SK-N-SH (cell line): Measurements from ENCODE around the gene RHPN2. TPM values are rescaled to one million over a fixed set of nuclear protein-coding genes. Genes with fewer than 3 reads are reported as not detected.
"Not testable (repeated sequence)": the region's sequence is repeated elsewhere in the genome, so short reads cannot be mapped to it uniquely, and the experiment has no call there.

Experiments
- CTCF ChIA-PET: fragments of 300-600, 350-600 bp; formaldehyde crosslinking; extraction: SDS; loops from one replicate; lab custom pipeline; 2021; lab: Yijun Ruan, JAX
- POLR2A ChIA-PET: fragments of 350-600 bp; sonication (Branson Sonifier 250); formaldehyde crosslinking; extraction: SDS; loops from one replicate; lab custom pipeline; 2020; ENCODE audit warnings: antibody characterized with exemption, inconsistent platforms; lab: Yijun Ruan, JAX
- DNase-seq: peaks from one replicate; pipeline ENCODE4 v3.0.0; 2012
- H2AFZ ChIP-seq: fragments of 200-600 bp; sonication (generic); 2 replicates; pipeline ENCODE4 v1.8.1; 2016; ENCODE audit warnings: antibody characterized with exemption, mild to moderate bottlenecking, low read depth
- H3F3A ChIP-seq: fragments of 200-600 bp; sonication (generic); replicated peaks from 2 replicates; pipeline ENCODE3; 2016; ENCODE audit warnings: antibody characterized with exemption, mild to moderate bottlenecking; ENCODE audit not compliant: insufficient read depth
- H3K27ac ChIP-seq, 2 experiments: fragments of 200-500 bp in 1 of 2; fragments of 200-600 bp in 1 of 2; sonication (Bioruptor generic) in 1 of 2; sonication (generic), shearing (Covaris generic) in 1 of 2; 2 replicates each; pipeline versions ENCODE4 v1.5.1 to v1.6.1; 2014 to 2016; ENCODE audit warnings: low read depth in 2 of 2, inconsistent platforms in 1 of 2, low read length in 1 of 2, mild to moderate bottlenecking in 1 of 2, mixed read lengths in 1 of 2
- H3K27me3 ChIP-seq: fragments of 200-600 bp; sonication (generic), shearing (Covaris generic); 2 replicates; pipeline ENCODE4 v1.6.1; 2016; ENCODE audit warnings: mixed run types; ENCODE audit not compliant: insufficient read depth
- H3K36me3 ChIP-seq, 2 experiments: fragments of 200-500 bp in 1 of 2; fragments of 200-600 bp in 1 of 2; sonication (Bioruptor generic) in 1 of 2; sonication (generic) in 1 of 2; replicated peaks in 1 of 2; 2 replicates each; pipeline versions ENCODE3 to v1.5.1; 2014 to 2016; ENCODE audit warnings: low read length in 1 of 2, mild to moderate bottlenecking in 1 of 2; ENCODE audit not compliant: insufficient read depth in 2 of 2, control insufficient read depth in 1 of 2
- H3K4me1 ChIP-seq, 2 experiments: fragments of 200-500 bp in 1 of 2; fragments of 200-600 bp in 1 of 2; sonication (Bioruptor generic) in 1 of 2; sonication (generic), shearing (Covaris generic) in 1 of 2; 2 replicates each; pipeline versions ENCODE4 v1.5.1 to v1.6.1; 2014 to 2016; ENCODE audit warnings: low read depth in 1 of 2, low read length in 1 of 2, mixed run types in 1 of 2; ENCODE audit not compliant: insufficient read depth in 2 of 2, control insufficient read depth in 1 of 2
- H3K4me2 ChIP-seq: fragments of 200-600 bp; sonication (generic), shearing (Covaris generic); 2 replicates; pipeline ENCODE4 v1.6.1; 2017; ENCODE audit warnings: mixed run types
- H3K4me3 ChIP-seq, 2 experiments: fragments of 200-500 bp in 1 of 2; fragments of 200-600 bp in 1 of 2; sonication (Bioruptor generic) in 1 of 2; sonication (generic), shearing (Covaris generic) in 1 of 2; 2 replicates each; pipeline versions ENCODE4 v1.5.1 to v1.8.1; 2014 to 2016; ENCODE audit warnings: low read depth in 2 of 2, inconsistent platforms in 1 of 2, low read length in 1 of 2, mild to moderate bottlenecking in 1 of 2, mixed read lengths in 1 of 2, moderate library complexity in 1 of 2
- H3K79me2 ChIP-seq: fragments of 200-600 bp; sonication (generic); 2 replicates; pipeline ENCODE4 v1.8.1; 2017; ENCODE audit warnings: mild to moderate bottlenecking; ENCODE audit not compliant: insufficient read depth
- H3K9ac ChIP-seq: fragments of 200-600 bp; sonication (generic); 2 replicates; pipeline ENCODE4 v1.6.1; 2017; ENCODE audit warnings: mixed run types
- H3K9me2 ChIP-seq: fragments of 200-600 bp; sonication (generic); 2 replicates; pipeline ENCODE4 v1.6.1; 2017; ENCODE audit warnings: mixed run types
- H3K9me3 ChIP-seq: fragments of 200-600 bp; sonication (generic); 2 replicates; pipeline ENCODE4 v1.6.1; 2017; ENCODE audit warnings: mixed run types, mild to moderate bottlenecking, moderate library complexity
- H4K20me1 ChIP-seq: fragments of 200-600 bp; sonication (generic); 2 replicates; pipeline ENCODE4 v1.6.1; 2017; ENCODE audit warnings: mild to moderate bottlenecking, mixed run types; ENCODE audit not compliant: insufficient read depth
- CHD2 ChIP-seq: fragments of 150-350 bp; IDR thresholded peaks from 2 replicates; pipeline ENCODE4 v1.6.1; 2018; ENCODE audit warnings: low read length; ENCODE audit not compliant: partially characterized antibody
- FOSL2 ChIP-seq: IDR thresholded peaks from 2 replicates; pipeline ENCODE4 v1.4.0; 2012; ENCODE audit warnings: low read depth, mild to moderate bottlenecking, moderate library complexity, borderline replicate concordance
- GABPA ChIP-seq: IDR thresholded peaks from 2 replicates; pipeline ENCODE4 v1.4.0; 2012; ENCODE audit warnings: low read depth, mild to moderate bottlenecking
- GATA2 ChIP-seq: sonication (generic); formaldehyde crosslinking; IDR thresholded peaks from 2 replicates; pipeline ENCODE4 v1.5.0; 2020; ENCODE audit warnings: mild to moderate bottlenecking, missing genetic modification reagents
- JUND ChIP-seq: IDR thresholded peaks from 2 replicates; pipeline ENCODE4 v1.4.0; 2012
- NRF1 ChIP-seq: IDR thresholded peaks from 2 replicates; pipeline ENCODE4 v1.6.1; 2012; ENCODE audit warnings: low read depth, mild to moderate bottlenecking, low read length
- PBX3 ChIP-seq: IDR thresholded peaks from 2 replicates; pipeline ENCODE4; 2012
- RAD21 ChIP-seq: IDR thresholded peaks from 2 replicates; pipeline ENCODE4 v1.6.1; 2012; ENCODE audit warnings: mild to moderate bottlenecking, low read length
- RCOR1 ChIP-seq: fragments of 150-350 bp; IDR thresholded peaks from 2 replicates; pipeline ENCODE4 v1.6.1; 2017; ENCODE audit warnings: antibody characterized with exemption, low read length
- RXRA ChIP-seq: IDR thresholded peaks from 2 replicates; pipeline ENCODE4 v1.4.0; 2012; ENCODE audit warnings: low read depth, mild to moderate bottlenecking, borderline replicate concordance
- TAF1 ChIP-seq: IDR thresholded peaks from 2 replicates; pipeline ENCODE4 v1.6.1; 2012; ENCODE audit warnings: low read depth, mild to moderate bottlenecking, low read length, moderate library complexity, borderline replicate concordance
- TCF12 ChIP-seq: IDR thresholded peaks from 2 replicates; pipeline ENCODE4 v1.4.0; 2012
- USF1 ChIP-seq: IDR thresholded peaks from 2 replicates; pipeline ENCODE4 v1.4.0; 2012; ENCODE audit warnings: low read depth, borderline replicate concordance
- YY1 ChIP-seq: IDR thresholded peaks from 2 replicates; pipeline ENCODE4 v1.4.0; 2012; ENCODE audit warnings: low read depth, mild to moderate bottlenecking
- WGBS: methylation state at CpG from one replicate; pipeline ENCODE4 v1.1.6; 2017; ENCODE audit warnings: low lambda C conversion rate; 5-methylcytosine and 5-hydroxymethylcytosine counted together
- polyA plus RNA-seq, 3 experiments: library from polyadenylated mRNA; depleted of rRNA; stranded (reverse); fragments of >200 nt; gene quantifications; 2 replicates each; pipeline ENCODE4 v1.2.3, GENCODE V29; 2012

The RHPN2 gene
- polyA plus RNA-seq, 1 of the 3 experiments (the other 2 are of a cell fraction) = 7.0 TPM

- H3K36me3 ChIP-seq, POLR2A ChIA-PET, DNase-seq, H3F3A ChIP-seq, H3K4me2 ChIP-seq, H3K9ac ChIP-seq, H3K9me2 ChIP-seq, H3K9me3 ChIP-seq, CTCF ChIA-PET, H2AFZ ChIP-seq, H3K4me3 ChIP-seq, H3K4me1 ChIP-seq, H3K27ac ChIP-seq, H3K79me2 ChIP-seq, H3K27me3 ChIP-seq, H4K20me1 ChIP-seq: not testable (repeated sequence)
- WGBS = no CpG with 5 or more reads among the region's 17 CpGs
Measured at GRCh38 chr19:32995966-32996365, 68.7 kb downstream of the RHPN2 start.

GRCh38 chr19:32988724-32989123 is 76.0 kb downstream of the RHPN2 start:
- DNase-seq = no peak
- Histone ChIP-seq H3K9me3 (no peaks in the 10 kb centered on the region), H3K4me3 (no peak overlapping the region), H3K4me2 (no peak overlapping the region), H3K4me1 (no peaks in the 10 kb centered on the region), H3K27ac (no peak overlapping the region), H2AFZ (no peak overlapping the region), H3K9me2 (no peaks in the 10 kb centered on the region), H3K9ac (no peak overlapping the region), H3F3A (no peaks in the 10 kb centered on the region), H3K79me2 (no peaks in the 10 kb centered on the region), H3K36me3 (peaks cover 2% of the 10 kb centered on the region in 2 experiments), H3K27me3 (no peaks in the 10 kb centered on the region), H4K20me1 (no peaks in the 10 kb centered on the region)
- POLR2A ChIA-PET = no interaction called here
- CTCF ChIA-PET = interaction anchor here (0.8 to 1.2 kb wide), 3 partner anchors 12 to 136 kb away, joined by 3 to 5 read pairs (median 3); no protein-coding TSS in a partner anchor
- 84% methylated on average over 5 of the region's 5 CpGs for WGBS
- TF ChIP-seq FOSL2 (no peak), TAF1 (no peak), USF1 (no peak), GATA2 (no peak), RXRA (no peak), GABPA (no peak), YY1 (no peak), NRF1 (no peak), CHD2 (no peak), RAD21 (no peak), JUND (no peak), RCOR1 (no peak), TCF12 (no peak), PBX3 (no peak)
- TF ChIP-seq, all 33 proteins: peak for 0

- H3K9ac ChIP-seq, H2AFZ ChIP-seq, POLR2A ChIA-PET, H3K9me2 ChIP-seq, H3K4me3 ChIP-seq, H3K9me3 ChIP-seq, H3K36me3 ChIP-seq, DNase-seq, H3F3A ChIP-seq, H3K4me2 ChIP-seq, H3K79me2 ChIP-seq, H3K4me1 ChIP-seq, H3K27ac ChIP-seq, H3K27me3 ChIP-seq, H4K20me1 ChIP-seq: not testable (repeated sequence)
- WGBS = 100% methylated on average over 5 of the region's 5 CpGs
- CTCF ChIA-PET = interaction anchor here (0.8 to 1.2 kb wide), 3 partner anchors 12 to 137 kb away, joined by 3 to 5 read pairs (median 3); no protein-coding TSS in a partner anchor
Measured at GRCh38 chr19:32988254-32988653, 76.4 kb downstream of the RHPN2 start.

- CTCF ChIA-PET, DNase-seq, H2AFZ ChIP-seq, H3K27ac ChIP-seq, H4K20me1 ChIP-seq, POLR2A ChIA-PET, H3K4me1 ChIP-seq, H3F3A ChIP-seq, H3K9ac ChIP-seq, H3K4me3 ChIP-seq, H3K27me3 ChIP-seq, H3K9me3 ChIP-seq, H3K79me2 ChIP-seq, H3K36me3 ChIP-seq, H3K4me2 ChIP-seq, H3K9me2 ChIP-seq: not testable (repeated sequence)
- 89% methylated on average over 6 of the region's 6 CpGs for WGBS
Measured at GRCh38 chr19:32982488-32982887, 82.2 kb downstream of the RHPN2 start.
